GM19193 (cell line): Measurements from ENCODE around the gene TLN1.

ENCODE experiments used
- POLR2A ChIP-seq: IDR thresholded peaks from 4 replicates; pipeline ENCODE4 v1.6.1; 2011; ENCODE audit not compliant: insufficient read depth, insufficient read length; ENCODE audit errors: extremely low read depth

Gene TLN1

DNA sequence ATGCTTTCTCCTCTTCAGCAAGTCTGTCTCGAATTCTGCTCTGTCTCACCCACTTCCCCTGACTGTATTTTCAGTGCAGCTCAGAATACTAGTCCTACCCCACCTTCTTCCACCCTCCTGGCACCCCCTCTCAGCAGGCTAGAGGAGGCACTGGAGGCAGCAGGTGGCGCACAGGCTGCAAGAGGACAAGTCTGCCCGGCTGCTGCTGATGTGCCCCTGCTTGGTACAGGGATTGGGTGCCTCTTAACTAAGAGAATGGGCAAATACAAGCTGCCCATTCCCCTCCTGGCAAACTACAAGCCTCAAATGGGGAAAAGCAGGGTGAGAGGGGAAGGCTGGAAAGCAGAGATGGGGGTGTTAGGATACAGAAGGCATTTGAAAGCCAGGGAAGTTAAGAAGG, 5.1 kb downstream of the TLN1 start:
- TF ChIP-seq POLR2A, result no peak

- no peak for TF ChIP-seq POLR2A
Measured at GRCh38 chr9:35725362-35725761, 6.6 kb downstream of the TLN1 start.

GRCh38 chr9:35723908-35724307, 8.1 kb downstream of the TLN1 start:
- TF ChIP-seq POLR2A, result no peak

- TF ChIP-seq POLR2A, result no peak
Measured at GRCh38 chr9:35723426-35723825, 8.6 kb downstream of the TLN1 start.

DNA sequence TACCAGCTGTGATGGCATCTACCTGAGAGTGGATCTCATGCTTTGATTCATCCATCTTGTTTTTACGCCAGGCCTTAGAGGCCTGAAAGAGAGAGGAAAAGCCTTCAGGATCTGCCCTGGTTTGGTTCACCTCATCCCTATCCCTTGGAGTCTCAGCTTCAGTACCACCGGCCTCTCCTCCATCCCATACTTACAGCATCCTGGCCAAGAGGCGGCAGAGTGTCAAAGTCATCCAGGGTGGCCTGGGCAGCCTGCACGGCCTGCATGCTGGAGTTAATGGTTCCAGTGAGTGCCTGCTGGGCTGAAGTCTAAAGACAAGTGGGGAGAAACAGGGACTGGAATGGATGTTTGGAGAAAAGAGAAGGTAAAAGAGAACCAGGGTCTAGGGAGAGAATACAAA, 12.4 kb downstream of the TLN1 start:
- TF ChIP-seq POLR2A, result no peak

GRCh38 chr9:35718721-35719511, 13.1 kb downstream of the TLN1 start:
- TF ChIP-seq POLR2A, result no peak

GRCh38 chr9:35717132-35717870, 14.7 kb downstream of the TLN1 start:
- TF ChIP-seq POLR2A, result no peak

DNA sequence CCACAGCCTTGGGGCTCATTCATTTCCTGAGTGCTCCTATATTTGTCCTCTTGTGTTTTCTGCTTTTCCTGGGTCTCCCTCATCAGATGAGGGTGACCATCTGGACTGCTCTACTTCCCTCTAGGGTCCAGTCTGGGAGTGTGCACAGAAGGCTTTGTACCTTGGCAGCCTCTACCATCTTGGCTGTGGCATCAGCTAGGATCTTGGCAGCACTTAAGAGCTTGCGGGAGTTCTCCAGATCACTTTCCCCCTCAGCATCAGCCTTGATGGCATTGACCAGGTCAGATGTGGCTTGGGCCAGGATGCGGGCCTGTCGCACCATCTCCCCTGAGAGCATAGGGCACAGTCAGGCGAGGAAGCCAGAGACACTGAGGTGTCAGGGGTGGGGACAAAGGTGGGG, 15.8 kb downstream of the TLN1 start:
- peak; percentile 21 for TF ChIP-seq POLR2A

- no peak for TF ChIP-seq POLR2A
Measured at GRCh38 chr9:35714579-35715252, 17.3 kb downstream of the TLN1 start.

DNA sequence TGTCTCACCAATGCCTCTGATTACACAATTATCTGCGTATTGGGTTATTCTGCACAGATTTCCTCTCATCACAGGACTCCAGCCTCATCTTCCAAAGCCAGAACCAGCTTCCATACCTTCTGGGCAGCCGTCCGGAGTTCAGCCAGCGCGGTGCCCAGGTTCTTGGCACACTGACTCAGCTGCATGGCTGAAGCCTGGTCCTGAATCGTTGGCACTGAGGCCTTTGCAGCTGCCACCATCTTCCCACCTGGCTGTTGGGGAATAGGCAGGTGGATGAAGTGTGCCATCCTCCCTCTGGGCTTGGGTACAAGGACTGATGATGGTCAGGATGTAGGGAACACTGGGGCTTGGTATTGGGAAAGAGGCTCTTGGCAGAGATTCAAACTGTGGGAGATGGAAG, 17.9 kb downstream of the TLN1 start:
- no peak for TF ChIP-seq POLR2A

DNA sequence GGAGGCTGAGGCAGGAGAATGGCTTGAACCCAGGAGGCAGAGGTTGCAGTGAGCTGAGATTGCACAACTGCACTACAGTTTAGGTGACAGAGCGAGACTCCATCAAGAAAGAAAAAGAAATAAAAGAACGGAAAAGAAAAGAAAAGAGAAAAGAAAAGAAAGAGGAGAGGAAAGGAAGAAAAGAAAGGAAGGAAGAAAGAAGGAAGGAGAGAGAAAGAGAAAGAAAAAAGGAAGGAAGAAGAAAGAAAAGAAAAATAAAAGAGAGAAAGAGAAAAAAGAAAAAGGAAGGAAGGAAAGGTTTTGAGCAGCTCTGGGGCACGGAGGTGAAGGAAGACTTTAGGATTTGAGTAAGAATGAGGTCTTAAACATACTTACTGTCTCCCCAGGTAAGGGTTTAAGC, 18.4 kb downstream of the TLN1 start:
- no peak for TF ChIP-seq POLR2A

DNA sequence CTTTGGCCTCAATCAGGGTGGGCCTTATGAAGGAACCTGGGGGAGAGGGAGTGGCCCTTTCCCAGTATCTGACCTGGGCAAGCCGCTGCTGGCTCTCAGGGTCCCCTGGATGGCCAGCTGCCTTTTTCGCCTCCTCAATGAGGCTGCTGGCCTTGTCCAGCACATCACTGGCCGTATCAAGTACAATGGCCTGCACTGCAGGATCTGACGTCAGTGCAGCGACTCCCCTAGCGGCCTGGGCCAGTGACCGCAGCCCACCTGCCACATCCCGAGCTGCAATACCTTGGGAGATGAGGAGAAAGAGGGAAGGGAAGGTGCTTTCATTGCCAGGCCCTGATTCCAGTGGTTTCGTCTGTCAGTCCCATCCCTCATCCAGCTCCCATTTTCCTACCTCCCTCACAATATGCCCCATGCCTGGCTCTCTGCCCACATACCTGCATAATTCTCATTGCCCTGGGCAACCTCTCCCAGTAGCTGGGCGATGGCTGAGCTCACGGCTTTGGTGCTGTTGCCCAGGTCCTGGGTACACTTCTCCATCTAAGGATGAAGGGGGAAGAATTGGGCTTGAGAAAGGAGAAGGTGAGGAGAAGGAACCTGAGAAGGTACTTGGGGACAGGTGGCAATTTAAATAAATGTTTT, 19.1 kb downstream of the TLN1 start:
- TF ChIP-seq POLR2A, result no peak

DNA sequence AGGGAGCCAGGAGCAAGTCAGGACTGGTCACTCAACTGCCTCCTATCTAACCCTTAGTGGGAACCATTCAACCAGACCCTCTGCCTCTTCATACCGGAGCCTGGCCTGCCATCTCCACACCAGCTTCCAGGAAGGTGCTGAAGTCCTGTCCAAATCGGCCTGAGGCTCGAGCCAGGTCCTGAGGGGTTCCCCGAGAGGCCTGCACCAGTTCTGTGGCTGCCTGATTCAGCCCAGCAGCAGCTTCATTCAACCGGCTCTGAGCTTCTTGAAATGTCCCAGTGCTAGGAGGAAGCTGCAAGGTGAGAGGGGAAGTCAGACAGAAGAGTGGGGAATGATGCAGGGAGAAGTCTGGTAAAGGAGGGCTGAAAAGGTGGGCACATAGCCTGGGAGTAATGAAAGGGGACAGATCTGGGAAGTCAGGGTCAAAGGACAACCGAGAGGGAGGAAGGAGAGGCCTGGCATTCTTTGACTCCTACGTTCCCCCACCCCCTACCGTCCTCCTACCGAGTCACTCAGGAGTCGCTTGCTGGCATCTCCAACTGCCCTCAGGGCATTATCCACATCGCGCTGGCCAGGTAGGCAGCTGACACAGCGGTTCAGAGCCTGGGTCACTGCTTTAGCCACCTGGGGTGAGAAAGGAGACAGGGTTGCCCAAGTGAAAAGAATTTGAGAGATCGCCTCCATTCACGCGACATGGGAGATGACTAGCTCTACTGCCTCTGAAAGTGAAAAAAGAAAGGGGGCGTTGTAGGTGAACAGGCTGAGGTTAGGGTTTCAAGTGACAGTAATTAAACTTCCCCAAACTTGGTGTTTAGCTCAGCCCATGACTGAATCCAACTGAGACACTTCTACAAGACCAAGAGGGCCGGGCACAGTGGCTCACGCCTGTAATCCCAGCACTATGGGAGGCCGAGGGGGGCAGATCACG, 20.2 kb downstream of the TLN1 start:
- TF ChIP-seq POLR2A, result no peak
